ENCODE measurements around the gene TLE3. TPM values are rescaled to one million over a fixed set of nuclear protein-coding genes. Genes with fewer than 3 reads are reported as not detected.
"Not testable (repeated sequence)": the region's sequence is repeated elsewhere in the genome, so short reads cannot be mapped to it uniquely, and the experiment has no call there.

Gene TLE3
- total and polyA plus RNA-seq, 5 experiments from 2014 or later: 9.9 to 135 (median 32.6) TPM

GRCh38 chr15:70119911-70120508 lies 22.3 kb upstream of the TLE3 start:
- Mint-ChIP-seq H3K9me3 (no peaks in the 10 kb centered on the region), H3K27me3 (peaks cover 0 to 10% (median 5%) of the 10 kb centered on the region in 5 donors), H3K4me3 (no peak overlapping the region), H3K36me3 (no peaks in the 10 kb centered on the region), H3K27ac (no peak overlapping the region), H3K4me1 (no peaks in the 10 kb centered on the region)
- POLR2A ChIA-PET: no interaction called here
- DNase-seq (no peak), ATAC-seq (no peak)

GRCh38 chr15:70118599-70118998 lies 20.9 kb upstream of the TLE3 start:
- Mint-ChIP-seq H3K9me3 (no peaks in the 10 kb centered on the region), H3K27me3 (peaks cover 3 to 11% (median 9%) of the 10 kb centered on the region in 5 donors), H3K36me3 (no peaks in the 10 kb centered on the region), H3K4me3 (no peak overlapping the region), H3K27ac (no peak overlapping the region), H3K4me1 (peaks cover 0 to 3% (median 0%) of the 10 kb centered on the region in 4 donors)
- ATAC-seq (no peak), DNase-seq (no peak)
- POLR2A ChIA-PET: no interaction called here

GRCh38 chr15:70116317-70116716 lies 18.6 kb upstream of the TLE3 start:
- Mint-ChIP-seq H3K27ac (peak overlapping the region in 1 of 10 donors; percentile 36), H3K27me3 (peaks cover 4 to 12% (median 10%) of the 10 kb centered on the region in 5 donors), H3K4me1 (peaks cover 0 to 3% (median 1%) of the 10 kb centered on the region in 4 donors), H3K9me3 (no peaks in the 10 kb centered on the region), H3K4me3 (no peak overlapping the region), H3K36me3 (no peaks in the 10 kb centered on the region)
- no peak for DNase-seq
- POLR2A ChIA-PET: no interaction called here
- no peak for ATAC-seq

- Mint-ChIP-seq H3K4me1 (peaks cover 0 to 3% (median 1%) of the 10 kb centered on the region in 4 donors), H3K4me3 (no peak overlapping the region), H3K27me3 (peaks cover 4 to 15% (median 10%) of the 10 kb centered on the region in 5 donors), H3K9me3 (no peaks in the 10 kb centered on the region), H3K27ac (no peak overlapping the region), H3K36me3 (no peaks in the 10 kb centered on the region)
- DNase-seq: no peak
- POLR2A ChIA-PET: no interaction called here
- no peak for ATAC-seq
Measured at GRCh38 chr15:70114221-70114620, 16.5 kb upstream of the TLE3 start.

- Mint-ChIP-seq H3K27ac (no peak overlapping the region), H3K4me3 (no peak overlapping the region), H3K36me3 (no peaks in the 10 kb centered on the region), H3K4me1 (peaks cover 0 to 3% (median 1%) of the 10 kb centered on the region in 4 donors), H3K27me3 (peaks cover 4 to 15% (median 10%) of the 10 kb centered on the region in 5 donors), H3K9me3 (no peaks in the 10 kb centered on the region)
- DNase-seq: no peak
- POLR2A ChIA-PET: no interaction called here
- no peak for ATAC-seq
Measured at GRCh38 chr15:70113304-70113700, 15.6 kb upstream of the TLE3 start.

- H3K4me1 Mint-ChIP-seq, POLR2A ChIA-PET, H3K36me3 Mint-ChIP-seq, DNase-seq, H3K4me3 Mint-ChIP-seq, H3K9me3 Mint-ChIP-seq, H3K27ac Mint-ChIP-seq, ATAC-seq: not testable (repeated sequence)
- peaks cover 4 to 15% (median 10%) of the 10 kb centered on the region in 5 donors for H3K27me3 Mint-ChIP-seq
Measured at GRCh38 chr15:70112572-70113303, 15.0 kb upstream of the TLE3 start.

- Mint-ChIP-seq H3K36me3 (no peaks in the 10 kb centered on the region), H3K27ac (no peak overlapping the region), H3K4me3 (no peak overlapping the region), H3K9me3 (no peaks in the 10 kb centered on the region), H3K4me1 (peaks cover 0 to 3% (median 1%) of the 10 kb centered on the region in 4 donors), H3K27me3 (peaks cover 4 to 15% (median 10%) of the 10 kb centered on the region in 5 donors)
- no peak for ATAC-seq
- POLR2A ChIA-PET: no interaction called here
- no peak for DNase-seq
Measured at GRCh38 chr15:70112074-70112395, 14.3 kb upstream of the TLE3 start.

- peaks cover 4 to 17% (median 10%) of the 10 kb centered on the region in 5 donors for H3K27me3 Mint-ChIP-seq
Measured at GRCh38 chr15:70111203-70112073, 13.7 kb upstream of the TLE3 start.

GRCh38 chr15:70109978-70110377 lies 12.3 kb upstream of the TLE3 start:
- Mint-ChIP-seq H3K9me3 (no peaks in the 10 kb centered on the region), H3K36me3 (no peaks in the 10 kb centered on the region), H3K27ac (no peak overlapping the region), H3K27me3 (peaks cover 2 to 12% (median 10%) of the 10 kb centered on the region in 5 donors), H3K4me1 (peaks cover 0 to 3% (median 1%) of the 10 kb centered on the region in 4 donors), H3K4me3 (no peak overlapping the region)
- DNase-seq (no peak), ATAC-seq (no peak)
- POLR2A ChIA-PET: interaction anchor here (1.5 kb wide), 1 partner anchor 10 kb away, joined by 3 read pairs; no protein-coding TSS in a partner anchor

More at GRCh38 chr15:70111203-70112073, 13.7 kb upstream of the TLE3 start:
- ATAC-seq (no peak), DNase-seq (no peak)
- Mint-ChIP-seq H3K27ac (peak overlapping the region in 1 of 10 donors; percentile 22), H3K36me3 (no peaks in the 10 kb centered on the region), H3K4me1 (peaks cover 0 to 3% (median 1%) of the 10 kb centered on the region in 4 donors), H3K4me3 (peak overlapping the region in 1 of 10 donors; percentile 15), H3K9me3 (no peaks in the 10 kb centered on the region)
- POLR2A ChIA-PET: interaction anchor here (1.5 kb wide), 1 partner anchor 12 kb away, joined by 3 read pairs; no protein-coding TSS in a partner anchor

- peaks cover 2 to 13% (median 10%) of the 10 kb centered on the region in 5 donors for H3K27me3 Mint-ChIP-seq
- no peaks in the 10 kb centered on the region for H3K9me3 Mint-ChIP-seq
- DNase-seq (no peak), ATAC-seq (no peak)
- no peaks in the 10 kb centered on the region for H3K36me3 Mint-ChIP-seq
- H3K27ac Mint-ChIP-seq: no peak overlapping the region
- no peak overlapping the region for H3K4me3 Mint-ChIP-seq
- peaks cover 0 to 3% (median 1%) of the 10 kb centered on the region in 4 donors for H3K4me1 Mint-ChIP-seq
- POLR2A ChIA-PET: no interaction called here
Measured at GRCh38 chr15:70109531-70109930, 11.8 kb upstream of the TLE3 start.

- Mint-ChIP-seq H3K36me3 (peaks cover 0 to 2% (median 0%) of the 10 kb centered on the region in 3 donors), H3K27me3 (peaks cover 0 to 15% (median 0%) of the 10 kb centered on the region in 5 donors), H3K9me3 (peaks cover 0 to 2% (median 0%) of the 10 kb centered on the region in 9 donors), H3K27ac (no peak overlapping the region), H3K4me1 (peaks cover 10 to 35% (median 19%) of the 10 kb centered on the region in 4 donors), H3K4me3 (no peak overlapping the region)
- DNase-seq: no peak
- ATAC-seq: no peak
- POLR2A ChIA-PET: no interaction called here
Measured at GRCh38 chr15:70103880-70104626, 6.3 kb upstream of the TLE3 start.

- Mint-ChIP-seq H3K27ac (no peak overlapping the region), H3K27me3 (peaks cover 0 to 15% (median 0%) of the 10 kb centered on the region in 5 donors), H3K4me1 (peaks cover 13 to 40% (median 22%) of the 10 kb centered on the region in 4 donors), H3K4me3 (peak overlapping the region in 1 of 10 donors; percentile 7), H3K36me3 (peaks cover 0 to 2% (median 0%) of the 10 kb centered on the region in 3 donors), H3K9me3 (peaks cover 0 to 2% (median 0%) of the 10 kb centered on the region in 9 donors)
- POLR2A ChIA-PET: no interaction called here
- DNase-seq (no peak), ATAC-seq (no peak)
Measured at GRCh38 chr15:70102827-70103226, 5.1 kb upstream of the TLE3 start.

All from naive thymus-derived CD8-positive, alpha-beta T cell (primary cell).